HG02763 (cell line): ENCODE measurements around the gene SLC22A4.

Experiments
- ATAC-seq: cut with Tn5 transposase; IDR thresholded peaks from one replicate; pipeline ENCODE4 v1.9.1; 2021; ENCODE audit warnings: mild to moderate bottlenecking, moderate library complexity; ENCODE audit not compliant: unreplicated experiment

Gene SLC22A4

GRCh38 chr5:132370971-132371602, 76.9 kb downstream of the SLC22A4 start:
- ATAC-seq, result no peak

GRCh38 chr5:132371603-132371994, 77.4 kb downstream of the SLC22A4 start:
- ATAC-seq, result no peak

GRCh38 chr5:132372127-132372526, 77.9 kb downstream of the SLC22A4 start:
- ATAC-seq, result no peak

- no peak for ATAC-seq
These were observed 78.3 kb downstream of the SLC22A4 start for GRCh38 chr5:132372542-132372941.

GRCh38 chr5:132375957-132376356, 81.8 kb downstream of the SLC22A4 start:
- ATAC-seq, result no peak

GRCh38 chr5:132376694-132377641, 82.8 kb downstream of the SLC22A4 start:
- no peak for ATAC-seq

GRCh38 chr5:132377738-132378137, 83.5 kb downstream of the SLC22A4 start:
- no peak for ATAC-seq

GRCh38 chr5:132378580-132378979, 84.4 kb downstream of the SLC22A4 start:
- ATAC-seq, result no peak

- no peak for ATAC-seq
These were observed 85.9 kb downstream of the SLC22A4 start for GRCh38 chr5:132380047-132380446.

- no peak for ATAC-seq
These were observed 86.5 kb downstream of the SLC22A4 start for GRCh38 chr5:132380741-132381140.

GRCh38 chr5:132381614-132382013, 87.4 kb downstream of the SLC22A4 start:
- no peak for ATAC-seq

GRCh38 chr5:132383261-132383660, 89.1 kb downstream of the SLC22A4 start:
- ATAC-seq, result no peak

- no peak for ATAC-seq
These were observed 89.8 kb downstream of the SLC22A4 start for GRCh38 chr5:132383984-132384383.

GRCh38 chr5:132384506-132385050, 90.4 kb downstream of the SLC22A4 start:
- no peak for ATAC-seq

- no peak for ATAC-seq
These were observed 91.3 kb downstream of the SLC22A4 start for GRCh38 chr5:132385326-132386105.

GRCh38 chr5:132386644-132387286, 92.6 kb downstream of the SLC22A4 start:
- ATAC-seq, result peak; percentile 68

- no peak for ATAC-seq
These were observed 93.5 kb downstream of the SLC22A4 start for GRCh38 chr5:132387640-132388117.

- ATAC-seq, result no peak
These were observed 94.3 kb downstream of the SLC22A4 start for GRCh38 chr5:132388244-132389050.

GRCh38 chr5:132389051-132389331, 94.8 kb downstream of the SLC22A4 start:
- no peak for ATAC-seq
